GM13976 (cell line): ENCODE data around the gene TEKT2.

Source experiments
- DNase-seq: peaks from one replicate; pipeline ENCODE4 v3.0.0; 2012; ENCODE audit warnings: low spot score
- CTCF ChIP-seq: IDR thresholded peaks from 2 replicates; pipeline ENCODE4 v1.5.1; 2012; ENCODE audit warnings: borderline replicate concordance, mild to moderate bottlenecking; ENCODE audit not compliant: insufficient read depth; ENCODE audit errors: extremely low read depth, missing control alignments, control extremely low read depth
- in situ Hi-C: fragments of 300-500 bp; cut with MboI; formaldehyde crosslinking; loops from one replicate; pipeline ENCODE4 v1.12.0; 2022; ENCODE audit warnings: low sequenced_read_pairs, mixed read lengths, inconsistent platforms; ENCODE audit not compliant: unreplicated experiment

Gene TEKT2

GRCh38 chr1:36125129-36125991 lies 41.5 kb downstream of the TEKT2 start, which contains the start of gene COL8A2:
Gene COL8A2, minus strand, starts transcription at chr1:36125222. Its CDS starts 24,980 bp downstream, at chr1:36100242.
- no peak for TF ChIP-seq CTCF
- DNase-seq: no peak
- in situ Hi-C loops: no loop called here

- in situ Hi-C loops: no loop called here
- no peak for TF ChIP-seq CTCF
- no peak for DNase-seq
Measured at GRCh38 chr1:36126005-36126716, 42.3 kb downstream of the TEKT2 start.

- in situ Hi-C loops: no loop called here
- no peak for DNase-seq
- TF ChIP-seq CTCF: no peak
Measured at GRCh38 chr1:36126797-36127500, 43.1 kb downstream of the TEKT2 start.

GRCh38 chr1:36128126-36128904 lies 44.4 kb downstream of the TEKT2 start:
- DNase-seq: no peak
- no peak for TF ChIP-seq CTCF
- in situ Hi-C loops: no loop called here

DNA sequence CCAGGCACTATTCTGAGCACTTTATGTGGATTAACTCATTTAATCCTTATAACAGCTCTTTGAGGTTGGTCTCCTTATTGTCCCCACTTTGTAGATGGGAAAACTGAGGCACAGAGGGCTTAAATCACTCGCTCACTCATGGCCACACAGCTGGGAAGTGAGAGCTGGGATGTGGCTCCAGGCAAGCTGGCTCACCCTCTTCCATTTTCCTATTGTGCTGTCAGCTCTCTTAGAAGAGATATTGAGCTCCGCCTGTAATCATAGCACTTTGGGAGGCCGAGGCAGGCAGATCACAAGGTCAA lies 45.0 kb downstream of the TEKT2 start:
- TF ChIP-seq CTCF: no peak
- DNase-seq: no peak
- in situ Hi-C loops: no loop called here

DNA sequence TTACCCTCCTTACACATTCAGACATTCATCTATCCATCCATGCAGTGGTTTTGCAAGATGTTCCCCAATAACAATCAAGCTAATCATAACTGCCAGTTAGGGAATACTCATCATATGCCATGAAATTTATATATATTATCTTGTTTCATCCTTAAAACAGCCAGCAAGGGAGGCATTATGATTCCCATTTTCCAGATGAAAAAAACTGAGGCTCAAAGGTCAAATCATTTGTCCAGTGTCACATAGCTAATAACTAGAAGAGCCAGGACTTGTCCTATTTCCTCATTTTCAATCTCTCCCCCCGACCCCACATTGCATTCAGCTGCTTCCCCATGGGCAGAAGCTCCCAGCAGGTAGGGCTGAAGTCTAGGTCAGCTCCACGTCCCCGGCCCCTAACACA lies 48.1 kb downstream of the TEKT2 start:
- no peak for TF ChIP-seq CTCF
- DNase-seq: no peak
- in situ Hi-C loops: no loop called here
